OCI-LY1 (cell line): Measurements from ENCODE around the gene UGT1A9.

ENCODE experiments used
- H2AFZ ChIP-seq: fragments of 200-600 bp; sonication (generic), shearing (Covaris generic); 2 replicates; pipeline ENCODE4 v1.6.0; 2014; ENCODE audit warnings: antibody characterized with exemption, mild to moderate bottlenecking, low read length
- H3F3A ChIP-seq: fragments of 200-600 bp; sonication (generic), shearing (Covaris generic); 2 replicates; pipeline ENCODE4 v1.6.0; 2014; ENCODE audit warnings: mild to moderate bottlenecking, antibody characterized with exemption, low read length, moderate library complexity; ENCODE audit not compliant: insufficient read depth
- H3K27ac ChIP-seq: fragments of 200-600 bp; sonication (generic); 2 replicates; pipeline ENCODE4 v1.5.1; 2014; ENCODE audit warnings: low read length, mixed run types, mild to moderate bottlenecking, low read depth; ENCODE audit not compliant: poor library complexity, severe bottlenecking
- H3K27me3 ChIP-seq: fragments of 200-600 bp; sonication (generic); 2 replicates; pipeline ENCODE4 v1.6.0; 2014; ENCODE audit warnings: antibody characterized with exemption, mild to moderate bottlenecking, low read length, moderate library complexity; ENCODE audit not compliant: insufficient read depth
- H3K36me3 ChIP-seq: fragments of 200-600 bp; sonication (generic); 2 replicates; pipeline ENCODE4 v1.6.1; 2014; ENCODE audit warnings: mild to moderate bottlenecking, antibody characterized with exemption, low read length, moderate library complexity, mixed read lengths; ENCODE audit not compliant: insufficient read depth
- H3K4me1 ChIP-seq: fragments of 200-600 bp; sonication (generic); 2 replicates; pipeline ENCODE4 v1.5.1; 2014; ENCODE audit warnings: mild to moderate bottlenecking, low read length, moderate library complexity; ENCODE audit not compliant: insufficient read depth, severe bottlenecking
- H3K4me2 ChIP-seq: fragments of 200-600 bp; sonication (generic), shearing (Covaris generic); 2 replicates; pipeline ENCODE4 v1.6.1; 2014; ENCODE audit warnings: low read length
- H3K4me3 ChIP-seq: fragments of 200-600 bp; sonication (generic); 2 replicates; pipeline ENCODE4 v1.5.1; 2014; ENCODE audit warnings: low read length, low read depth, mild to moderate bottlenecking, mixed read lengths; ENCODE audit not compliant: poor library complexity, severe bottlenecking
- H3K79me2 ChIP-seq: fragments of 200-600 bp; shearing (Covaris generic); 2 replicates; pipeline ENCODE4 v1.6.1; 2016; ENCODE audit warnings: mixed run types, low read length, mixed read lengths; ENCODE audit not compliant: insufficient read depth
- H3K9ac ChIP-seq: fragments of 200-600 bp; sonication (generic), shearing (Covaris generic); 2 replicates; pipeline ENCODE4 v1.6.1; 2014; ENCODE audit warnings: mild to moderate bottlenecking, low read length, mixed read lengths
- H3K9me2 ChIP-seq: fragments of 200-600 bp; sonication (generic), shearing (Covaris generic); 2 replicates; pipeline ENCODE4 v1.6.1; 2014; ENCODE audit warnings: low read depth, mild to moderate bottlenecking, low read length, mixed read lengths
- H3K9me3 ChIP-seq: fragments of 200-600 bp; shearing (Covaris generic); 2 replicates; pipeline ENCODE4 v1.6.1; 2014; ENCODE audit warnings: low read length, mixed read lengths
- H4K20me1 ChIP-seq: fragments of 200-600 bp; sonication (generic), shearing (Covaris generic); 2 replicates; pipeline ENCODE4 v1.6.0; 2016; ENCODE audit warnings: mild to moderate bottlenecking, low read length; ENCODE audit not compliant: insufficient read depth
- EZH2 ChIP-seq: fragments of 200-600 bp; sonication (generic), shearing (Covaris generic); IDR thresholded peaks from 2 replicates; pipeline ENCODE4 v1.8.0; 2017; ENCODE audit warnings: borderline replicate concordance, mixed run types, mild to moderate bottlenecking, antibody characterized with exemption, low read length, moderate library complexity, mixed read lengths
- TF ChIP-seq, protein P1 (sequence below): fragments of 200-600 bp; sonication (generic), shearing (Covaris generic); IDR thresholded peaks from 2 replicates; pipeline ENCODE4 v1.5.1; 2017; ENCODE audit warnings: mild to moderate bottlenecking, antibody characterized with exemption, low read length, moderate library complexity, mixed read lengths

Gene UGT1A9

GRCh38 chr2:233691443-233692433 lies 20.0 kb downstream of the UGT1A9 start:
- Histone ChIP-seq H3K4me1 (no peaks in the 10 kb centered on the region), H3K9me3 (no peaks in the 10 kb centered on the region), H3K36me3 (no peaks in the 10 kb centered on the region), H3K4me2 (no peak overlapping the region), H3K9me2 (no peaks in the 10 kb centered on the region), H4K20me1 (no peaks in the 10 kb centered on the region), H3F3A (no peaks in the 10 kb centered on the region), H3K27me3 (no peaks in the 10 kb centered on the region; the same call in 1 of the 2 replicates), H3K4me3 (no peak overlapping the region), H3K27ac (no peak overlapping the region), H3K9ac (no peak overlapping the region), H3K79me2 (no peaks in the 10 kb centered on the region), H2AFZ (no peak overlapping the region)
- TF ChIP-seq EZH2 = no peak
- TF ChIP-seq, protein P1, sequence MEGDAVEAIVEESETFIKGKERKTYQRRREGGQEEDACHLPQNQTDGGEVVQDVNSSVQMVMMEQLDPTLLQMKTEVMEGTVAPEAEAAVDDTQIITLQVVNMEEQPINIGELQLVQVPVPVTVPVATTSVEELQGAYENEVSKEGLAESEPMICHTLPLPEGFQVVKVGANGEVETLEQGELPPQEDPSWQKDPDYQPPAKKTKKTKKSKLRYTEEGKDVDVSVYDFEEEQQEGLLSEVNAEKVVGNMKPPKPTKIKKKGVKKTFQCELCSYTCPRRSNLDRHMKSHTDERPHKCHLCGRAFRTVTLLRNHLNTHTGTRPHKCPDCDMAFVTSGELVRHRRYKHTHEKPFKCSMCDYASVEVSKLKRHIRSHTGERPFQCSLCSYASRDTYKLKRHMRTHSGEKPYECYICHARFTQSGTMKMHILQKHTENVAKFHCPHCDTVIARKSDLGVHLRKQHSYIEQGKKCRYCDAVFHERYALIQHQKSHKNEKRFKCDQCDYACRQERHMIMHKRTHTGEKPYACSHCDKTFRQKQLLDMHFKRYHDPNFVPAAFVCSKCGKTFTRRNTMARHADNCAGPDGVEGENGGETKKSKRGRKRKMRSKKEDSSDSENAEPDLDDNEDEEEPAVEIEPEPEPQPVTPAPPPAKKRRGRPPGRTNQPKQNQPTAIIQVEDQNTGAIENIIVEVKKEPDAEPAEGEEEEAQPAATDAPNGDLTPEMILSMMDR = no peak

DNA sequence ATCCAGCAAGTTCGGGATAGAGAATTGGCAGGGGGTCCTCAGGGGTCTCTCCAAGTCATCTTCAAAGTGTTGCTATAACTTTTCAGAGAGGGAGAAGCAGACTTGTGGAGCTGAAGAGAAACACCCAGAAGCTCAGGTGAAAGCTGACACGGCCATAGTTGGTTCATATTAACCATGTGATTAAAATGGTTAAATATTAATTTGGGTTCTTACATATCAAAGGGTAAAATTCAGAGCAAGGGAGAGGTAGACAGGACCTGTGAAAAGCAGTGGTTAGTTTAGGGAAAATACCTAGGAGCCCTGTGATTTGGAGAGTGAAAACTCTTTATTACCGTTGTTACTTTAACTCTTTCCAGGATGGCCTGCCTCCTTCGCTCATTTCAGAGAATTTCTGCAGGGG lies 20.9 kb downstream of the UGT1A9 start, which contains the start of gene UGT1A6:
TSS of gene UGT1A6 (plus strand) at position 243 of the 400 bp plus-strand sequence. CDS start at position 358, 115 bp downstream.
- no peak for TF ChIP-seq EZH2
- TF ChIP-seq, protein P1 = no peak
- Histone ChIP-seq H3K4me2 (no peak within 1 kb of the TSS), H3F3A (no peaks in the 10 kb centered on the region), H3K9me2 (no peaks in the 10 kb centered on the region; the same call in 1 of the 2 replicates), H3K4me3 (no peak within 1 kb of the TSS), H3K9me3 (no peaks in the 10 kb centered on the region), H3K4me1 (no peaks in the 10 kb centered on the region), H2AFZ (no peak within 1 kb of the TSS), H4K20me1 (no peaks in the 10 kb centered on the region), H3K36me3 (no peaks in the 10 kb centered on the region), H3K27me3 (no peaks in the 10 kb centered on the region; the same call in 1 of the 2 replicates), H3K9ac (no peak within 1 kb of the TSS), H3K79me2 (no peaks in the 10 kb centered on the region), H3K27ac (no peak within 1 kb of the TSS)

DNA sequence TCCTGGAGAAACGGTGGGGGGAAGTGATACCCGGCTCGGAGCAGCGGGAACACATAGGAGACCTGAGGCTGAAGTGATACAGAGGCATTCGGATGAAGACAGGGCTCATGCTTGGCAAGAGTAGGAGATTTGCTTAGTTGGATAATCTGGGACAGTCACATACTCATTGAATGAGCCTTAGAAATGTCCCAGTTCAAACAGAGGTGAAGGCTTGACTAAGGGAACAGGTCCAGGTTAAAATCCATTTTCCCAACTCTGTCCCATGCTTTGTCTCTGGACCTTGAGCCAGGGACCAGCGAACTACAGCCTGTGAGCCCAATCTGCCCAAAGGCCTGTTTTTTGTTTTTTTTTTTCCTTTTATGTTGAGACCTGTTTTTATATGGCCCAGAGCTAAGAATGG lies 22.3 kb downstream of the UGT1A9 start:
- H2AFZ ChIP-seq = no peak overlapping the region
- no peak overlapping the region for H3K9ac ChIP-seq
- H3K27me3 ChIP-seq = no peaks in the 10 kb centered on the region; the same call in 1 of the 2 replicates
- H3K79me2 ChIP-seq = no peaks in the 10 kb centered on the region
- H3K4me1 ChIP-seq = no peaks in the 10 kb centered on the region
- no peak overlapping the region for H3K4me2 ChIP-seq
- no peaks in the 10 kb centered on the region for H3K36me3 ChIP-seq
- H3K4me3 ChIP-seq = no peak overlapping the region
- H3K9me2 ChIP-seq = no peaks in the 10 kb centered on the region; the same call in 1 of the 2 replicates
- TF ChIP-seq, protein P1 = no peak
- no peak for TF ChIP-seq EZH2
- no peaks in the 10 kb centered on the region for H3F3A ChIP-seq
- no peak overlapping the region for H3K27ac ChIP-seq
- H3K9me3 ChIP-seq = no peaks in the 10 kb centered on the region
- H4K20me1 ChIP-seq = no peaks in the 10 kb centered on the region
